H9 (cell line): ENCODE results near the gene TAF8. TPM values are rescaled to one million over a fixed set of nuclear protein-coding genes. Genes with fewer than 3 reads are reported as not detected.

Experiments
- DNase-seq: peaks from one replicate; pipeline ENCODE4 v3.0.0-alpha.2; 2017
- H2AFZ ChIP-seq: one replicate; pipeline ENCODE4 v1.6.1; 2013; ENCODE audit warnings: mild to moderate bottlenecking, low read length, control low read depth, moderate library complexity
- H2AK5ac ChIP-seq: 2 replicates; pipeline ENCODE4 v1.6.1; 2013; ENCODE audit warnings: low read length, control low read depth, mixed read lengths; ENCODE audit not compliant: insufficient read length
- H2BK120ac ChIP-seq: one replicate; pipeline ENCODE4 v1.6.1; 2013; ENCODE audit warnings: low read depth, mild to moderate bottlenecking, low read length, control low read depth, inconsistent platforms; ENCODE audit not compliant: poor library complexity, severe bottlenecking
- H2BK12ac ChIP-seq: 2 replicates; pipeline ENCODE4 v1.6.1; 2013; ENCODE audit warnings: low read length, control low read depth, mixed read lengths, low read depth; ENCODE audit not compliant: insufficient read length
- H2BK15ac ChIP-seq: 2 replicates; pipeline ENCODE4 v1.6.1; 2013; ENCODE audit warnings: low read depth, low read length, control low read depth
- H2BK20ac ChIP-seq: one replicate; pipeline ENCODE4 v1.6.1; 2013; ENCODE audit warnings: low read depth, mild to moderate bottlenecking, low read length, control low read depth, inconsistent platforms; ENCODE audit not compliant: poor library complexity, severe bottlenecking
- H2BK5ac ChIP-seq: 2 replicates; pipeline ENCODE4 v1.6.1; 2013; ENCODE audit warnings: low read length, control low read depth, mixed read lengths; ENCODE audit not compliant: insufficient read length
- H3K14ac ChIP-seq: 2 replicates; pipeline ENCODE4 v1.6.1; 2013; ENCODE audit warnings: low read length, control low read depth; ENCODE audit not compliant: insufficient read depth
- H3K18ac ChIP-seq: 2 replicates; pipeline ENCODE4 v1.6.1; 2013; ENCODE audit warnings: low read depth, mild to moderate bottlenecking, mixed read lengths, low read length, control low read depth; ENCODE audit not compliant: insufficient read length
- H3K23ac ChIP-seq: 2 replicates; pipeline ENCODE4 v1.6.1; 2013; ENCODE audit warnings: low read length, control low read depth, mixed read lengths, low read depth; ENCODE audit not compliant: insufficient read length
- H3K23me2 ChIP-seq: 2 replicates; pipeline ENCODE4 v1.6.1; 2013; ENCODE audit warnings: low read depth, mild to moderate bottlenecking, mixed read lengths, low read length, control low read depth; ENCODE audit not compliant: insufficient read length, poor library complexity, severe bottlenecking
- H3K27ac ChIP-seq: 2 replicates; pipeline ENCODE4 v1.5.1; 2013; ENCODE audit warnings: low read length, control low read depth, mixed read lengths, low read depth; ENCODE audit not compliant: insufficient read length
- H3K27me3 ChIP-seq: 2 replicates; pipeline ENCODE4 v1.6.1; 2013; ENCODE audit warnings: low read length, control low read depth, inconsistent platforms; ENCODE audit not compliant: insufficient read depth
- H3K4ac ChIP-seq: 2 replicates; pipeline ENCODE4 v1.6.1; 2013; ENCODE audit warnings: low read depth, mild to moderate bottlenecking, control low read depth, inconsistent platforms, low read length, moderate library complexity
- H3K4me1 ChIP-seq: 2 replicates; pipeline ENCODE4 v1.6.1; 2013; ENCODE audit warnings: low read length, control low read depth, inconsistent platforms; ENCODE audit not compliant: insufficient read depth
- H3K4me2 ChIP-seq: 2 replicates; pipeline ENCODE4 v1.6.1; 2013; ENCODE audit warnings: low read length, control low read depth, mixed read lengths; ENCODE audit not compliant: insufficient read length, insufficient read depth
- H3K56ac ChIP-seq: 2 replicates; pipeline ENCODE4 v1.6.1; 2013; ENCODE audit warnings: low read depth, mild to moderate bottlenecking, mixed read lengths, low read length, control low read depth; ENCODE audit not compliant: insufficient read length
- H3K79me1 ChIP-seq: 2 replicates; pipeline ENCODE4 v1.6.1; 2013; ENCODE audit warnings: low read depth, mild to moderate bottlenecking, moderate library complexity, low read length, control low read depth, inconsistent platforms; ENCODE audit not compliant: insufficient read depth, poor library complexity, severe bottlenecking
- H3K79me2 ChIP-seq: 2 replicates; pipeline ENCODE4 v1.6.1; 2013; ENCODE audit warnings: low read length, control low read depth, inconsistent platforms; ENCODE audit not compliant: insufficient read depth
- H3K9ac ChIP-seq: 2 replicates; pipeline ENCODE4 v1.6.1; 2013; ENCODE audit warnings: low read length, control low read depth, mixed read lengths; ENCODE audit not compliant: insufficient read length; ENCODE audit errors: extremely low read depth
- H3K9me3 ChIP-seq: one replicate; pipeline ENCODE4 v1.6.1; 2013; ENCODE audit warnings: low read depth, low read length, inconsistent platforms; ENCODE audit not compliant: control insufficient read depth
- H3T11ph ChIP-seq: one replicate; pipeline ENCODE4 v1.6.1; 2013; ENCODE audit warnings: mild to moderate bottlenecking, low read length, control low read depth, inconsistent platforms
- H4K20me1 ChIP-seq: one replicate; pipeline ENCODE4 v1.6.1; 2013; ENCODE audit not compliant: control insufficient read depth, insufficient read length, insufficient read depth
- H4K5ac ChIP-seq: 2 replicates; pipeline ENCODE4 v1.6.1; 2013; ENCODE audit warnings: low read depth, mild to moderate bottlenecking, mixed read lengths, low read length, control low read depth; ENCODE audit not compliant: insufficient read length
- H4K8ac ChIP-seq: replicated peaks from 2 replicates; pipeline ENCODE4 v1.6.1; 2013; ENCODE audit warnings: low read length, control low read depth, mixed read lengths, low read depth; ENCODE audit not compliant: insufficient read length
- H4K91ac ChIP-seq: 2 replicates; pipeline ENCODE4 v1.6.1; 2013; ENCODE audit warnings: low read depth, mild to moderate bottlenecking, moderate library complexity, mixed read lengths, low read length, control low read depth; ENCODE audit not compliant: insufficient read length
- H3K27ac Mint-ChIP-seq, 3 experiments: 2 replicates in 2 of 3; 3 replicates in 1 of 3; pipeline ENCODE4 v1.8.0; 2020 to 2021; ENCODE audit warnings: mixed read lengths in 3 of 3, mild to moderate bottlenecking in 1 of 3, moderate library complexity in 1 of 3
- H3K27me3 Mint-ChIP-seq: 2 replicates; pipeline ENCODE4 v1.8.0; 2021; ENCODE audit warnings: low read depth, mild to moderate bottlenecking, moderate library complexity, mixed read lengths
- H3K36me3 Mint-ChIP-seq, 3 experiments: 2 replicates in 2 of 3; 3 replicates in 1 of 3; pipeline ENCODE4 v1.8.0; 2020 to 2021; ENCODE audit warnings: low read depth in 3 of 3, mixed read lengths in 3 of 3; ENCODE audit not compliant: insufficient read depth in 1 of 3
- H3K4me1 Mint-ChIP-seq, 2 experiments: 2 replicates each; pipeline ENCODE4 v1.8.0; 2020; ENCODE audit warnings: mixed read lengths in 2 of 2
- H3K4me3 Mint-ChIP-seq, 2 experiments: 2 replicates in 1 of 2; 3 replicates in 1 of 2; pipeline ENCODE4 v1.8.0; 2020 to 2021; ENCODE audit warnings: mild to moderate bottlenecking in 2 of 2, mixed read lengths in 2 of 2, moderate library complexity in 1 of 2
- H3K9me3 Mint-ChIP-seq, 2 experiments: 2 replicates in 1 of 2; 3 replicates in 1 of 2; pipeline ENCODE4 v1.8.0; 2020; ENCODE audit warnings: mild to moderate bottlenecking in 2 of 2, mixed read lengths in 2 of 2, moderate library complexity in 1 of 2
- CTCF ChIP-seq: fragments of 200-600 bp; sonication (generic); conservative IDR thresholded peaks from 3 replicates; pipeline ENCODE4 v1.8.0; 2021; ENCODE audit warnings: antibody characterized with exemption, mild to moderate bottlenecking
- WGBS: extraction: QIAGEN DNeasy Blood & Tissue Kit; methylation state at CpG from one replicate; pipeline ENCODE4 v1.1.7; 2013; ENCODE audit warnings: missing lambda C conversion rate, low lambda C conversion rate, mixed read lengths; ENCODE audit not compliant: insufficient read length; ENCODE audit errors: extremely low coverage; 5-methylcytosine and 5-hydroxymethylcytosine counted together
- total RNA-seq: library from RNA; stranded (reverse); gene quantifications from 2 replicates; pipeline ENCODE4 v1.2.1, GENCODE V29; 2021

The TAF8 gene
- total RNA-seq, 1 experiment from 2014 or later = 30.4 TPM

GRCh38 chr6:42112351-42112750 is 62.0 kb downstream of the TAF8 start:
- Histone ChIP-seq H3K27ac (no peak overlapping the region), H3K79me1 (peaks cover 9% of the 10 kb centered on the region), H3K14ac (no peak overlapping the region), H3K4ac (no peak overlapping the region), H3K4me2 (no peak overlapping the region), H3K18ac (no peak overlapping the region), H2BK12ac (no peak overlapping the region), H4K20me1 (no peaks in the 10 kb centered on the region), H3K9ac (no peak overlapping the region), H3T11ph (no peak overlapping the region), H2AK5ac (no peak overlapping the region), H3K56ac (no peak overlapping the region), H4K5ac (no peak overlapping the region), H3K27me3 (no peaks in the 10 kb centered on the region), H2BK15ac (no peak overlapping the region), H3K79me2 (no peaks in the 10 kb centered on the region), H2BK120ac (no peak overlapping the region), H2BK20ac (no peak overlapping the region), H3K23me2 (no peaks in the 10 kb centered on the region), H3K4me1 (no peaks in the 10 kb centered on the region), H3K9me3 (no peaks in the 10 kb centered on the region), H4K91ac (no peak overlapping the region), H4K8ac (no peak overlapping the region), H3K23ac (no peak overlapping the region), H2BK5ac (no peak overlapping the region), H2AFZ (no peak overlapping the region)
- peaks cover 24 to 51% (median 49%) of the 10 kb centered on the region in 3 experiments; a peak in 6 of 7 replicates for H3K36me3 Mint-ChIP-seq
- H3K4me1 Mint-ChIP-seq = peaks cover 0 to 9% of the 10 kb centered on the region in 2 experiments; a peak in 2 of 4 replicates
- no CpG with 5 or more reads among the region's 1 CpG for WGBS
- no peak overlapping the region for H3K27ac Mint-ChIP-seq
- H3K9me3 Mint-ChIP-seq = no peaks in the 10 kb centered on the region
- H3K27me3 Mint-ChIP-seq = no peaks in the 10 kb centered on the region
- no peak for DNase-seq
- no peak for TF ChIP-seq CTCF
- H3K4me3 Mint-ChIP-seq = no peak overlapping the region
